ENCODE data around the gene HOXC9.

Gene HOXC9

DNA sequence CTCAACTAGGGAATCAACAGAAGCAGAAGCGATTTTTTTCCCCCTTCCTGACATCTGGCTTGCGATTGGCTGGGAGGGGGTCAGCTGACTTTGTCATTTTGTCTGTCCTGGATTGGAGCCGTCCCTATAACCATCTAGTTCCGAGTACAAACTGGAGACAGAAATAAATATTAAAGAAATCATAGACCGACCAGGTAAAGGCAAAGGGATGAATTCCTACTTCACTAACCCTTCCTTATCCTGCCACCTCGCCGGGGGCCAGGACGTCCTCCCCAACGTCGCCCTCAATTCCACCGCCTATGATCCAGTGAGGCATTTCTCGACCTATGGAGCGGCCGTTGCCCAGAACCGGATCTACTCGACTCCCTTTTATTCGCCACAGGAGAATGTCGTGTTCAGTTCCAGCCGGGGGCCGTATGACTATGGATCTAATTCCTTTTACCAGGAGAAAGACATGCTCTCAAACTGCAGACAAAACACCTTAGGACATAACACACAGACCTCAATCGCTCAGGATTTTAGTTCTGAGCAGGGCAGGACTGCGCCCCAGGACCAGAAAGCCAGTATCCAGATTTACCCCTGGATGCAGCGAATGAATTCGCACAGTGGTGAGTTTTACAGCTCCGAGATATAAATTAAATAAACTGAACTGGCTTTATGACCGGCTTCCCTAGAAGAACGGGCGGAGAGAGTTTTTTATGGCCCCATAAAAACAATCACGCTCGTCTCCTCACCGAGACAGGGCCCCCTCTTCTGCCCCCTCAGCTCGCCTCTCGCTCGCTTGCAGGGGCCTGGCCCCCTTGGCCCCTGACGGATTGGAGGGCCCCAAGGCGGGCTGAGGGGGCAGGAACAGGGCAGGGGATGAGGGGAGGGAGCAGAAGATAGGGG is 28.6 kb downstream of the HOXC9 start, which contains the start of gene HOXC6:
HOXC6 (plus strand) TSS at position 127 of the 888 bp plus-strand sequence; CDS start at position 209, 82 bp downstream.
- peak; percentile 62 for DNase-seq (ENCODE audit: low spot score)

DNA sequence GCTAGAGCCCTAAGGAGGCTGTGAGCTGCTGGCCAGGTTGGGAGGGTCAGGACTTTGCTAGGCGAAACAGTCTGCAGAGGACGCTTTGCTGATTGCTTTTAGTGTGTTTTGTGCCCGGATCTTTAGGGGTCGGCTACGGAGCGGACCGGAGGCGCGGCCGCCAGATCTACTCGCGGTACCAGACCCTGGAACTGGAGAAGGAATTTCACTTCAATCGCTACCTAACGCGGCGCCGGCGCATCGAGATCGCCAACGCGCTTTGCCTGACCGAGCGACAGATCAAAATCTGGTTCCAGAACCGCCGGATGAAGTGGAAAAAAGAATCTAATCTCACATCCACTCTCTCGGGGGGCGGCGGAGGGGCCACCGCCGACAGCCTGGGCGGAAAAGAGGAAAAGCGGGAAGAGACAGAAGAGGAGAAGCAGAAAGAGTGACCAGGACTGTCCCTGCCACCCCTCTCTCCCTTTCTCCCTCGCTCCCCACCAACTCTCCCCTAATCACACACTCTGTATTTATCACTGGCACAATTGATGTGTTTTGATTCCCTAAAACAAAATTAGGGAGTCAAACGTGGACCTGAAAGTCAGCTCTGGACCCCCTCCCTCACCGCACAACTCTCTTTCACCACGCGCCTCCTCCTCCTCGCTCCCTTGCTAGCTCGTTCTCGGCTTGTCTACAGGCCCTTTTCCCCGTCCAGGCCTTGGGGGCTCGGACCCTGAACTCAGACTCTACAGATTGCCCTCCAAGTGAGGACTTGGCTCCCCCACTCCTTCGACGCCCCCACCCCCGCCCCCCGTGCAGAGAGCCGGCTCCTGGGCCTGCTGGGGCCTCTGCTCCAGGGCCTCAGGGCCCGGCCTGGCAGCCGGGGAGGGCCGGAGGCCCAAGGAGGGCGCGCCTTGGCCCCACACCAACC is 29.8 kb downstream of the HOXC9 start:
- DNase-seq (ENCODE audit: low spot score): no peak

DNA sequence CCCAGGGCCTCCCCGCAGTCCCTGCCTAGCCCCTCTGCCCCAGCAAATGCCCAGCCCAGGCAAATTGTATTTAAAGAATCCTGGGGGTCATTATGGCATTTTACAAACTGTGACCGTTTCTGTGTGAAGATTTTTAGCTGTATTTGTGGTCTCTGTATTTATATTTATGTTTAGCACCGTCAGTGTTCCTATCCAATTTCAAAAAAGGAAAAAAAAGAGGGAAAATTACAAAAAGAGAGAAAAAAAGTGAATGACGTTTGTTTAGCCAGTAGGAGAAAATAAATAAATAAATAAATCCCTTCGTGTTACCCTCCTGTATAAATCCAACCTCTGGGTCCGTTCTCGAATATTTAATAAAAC is 30.5 kb downstream of the HOXC9 start:
- no peak for DNase-seq (ENCODE audit: low spot score)

DNA sequence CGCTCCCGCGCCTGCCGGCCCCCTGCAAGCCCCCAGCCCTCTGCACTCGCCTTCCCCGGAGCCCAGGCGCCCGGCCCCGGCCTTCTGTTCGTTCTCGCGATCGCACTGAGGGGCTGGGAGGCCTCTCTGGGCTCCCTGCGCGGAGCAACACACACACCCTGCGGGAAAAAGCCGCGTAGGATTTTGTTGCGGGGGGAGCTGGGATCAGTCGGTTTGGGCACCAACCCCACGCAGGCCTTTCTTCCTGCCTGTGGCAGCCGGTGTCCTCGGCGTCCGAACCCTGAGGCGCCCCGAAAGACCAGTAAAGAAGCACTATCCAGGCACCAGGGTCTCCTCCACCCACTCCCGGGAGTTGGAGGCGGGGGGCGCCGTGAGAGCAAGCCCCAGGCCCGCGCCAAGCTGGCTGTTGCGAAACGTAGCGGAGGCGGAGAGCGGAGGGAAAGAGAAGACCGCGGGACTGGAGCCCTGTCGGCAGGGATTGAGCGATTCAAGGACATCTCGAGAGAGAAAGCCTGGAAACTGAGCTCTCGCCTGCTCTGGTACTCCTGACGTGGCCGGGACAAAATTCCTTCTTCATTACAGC is 31.0 kb downstream of the HOXC9 start:
- no peak for DNase-seq (ENCODE audit: low spot score)

DNA sequence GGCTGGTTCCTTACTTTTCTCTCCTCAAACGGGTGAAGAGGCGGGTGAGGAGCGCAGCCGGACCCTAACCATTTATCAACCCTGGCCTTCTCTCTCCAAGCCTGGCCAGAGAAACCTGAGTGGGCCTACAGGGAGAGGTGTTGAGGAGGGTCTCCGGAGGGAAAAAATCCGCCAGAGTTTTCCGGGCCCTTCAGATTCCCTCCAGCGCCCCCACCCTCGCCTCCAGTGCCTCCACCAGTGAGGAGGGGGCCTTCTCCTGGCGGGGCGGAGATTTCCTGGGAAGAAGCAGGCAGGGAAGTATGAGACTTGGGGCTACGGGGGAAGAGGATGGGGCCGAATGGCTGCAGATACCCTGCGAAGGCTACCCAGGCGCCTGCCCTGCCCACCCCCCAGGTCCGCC is 31.5 kb downstream of the HOXC9 start:
- DNase-seq (ENCODE audit: low spot score): no peak

DNA sequence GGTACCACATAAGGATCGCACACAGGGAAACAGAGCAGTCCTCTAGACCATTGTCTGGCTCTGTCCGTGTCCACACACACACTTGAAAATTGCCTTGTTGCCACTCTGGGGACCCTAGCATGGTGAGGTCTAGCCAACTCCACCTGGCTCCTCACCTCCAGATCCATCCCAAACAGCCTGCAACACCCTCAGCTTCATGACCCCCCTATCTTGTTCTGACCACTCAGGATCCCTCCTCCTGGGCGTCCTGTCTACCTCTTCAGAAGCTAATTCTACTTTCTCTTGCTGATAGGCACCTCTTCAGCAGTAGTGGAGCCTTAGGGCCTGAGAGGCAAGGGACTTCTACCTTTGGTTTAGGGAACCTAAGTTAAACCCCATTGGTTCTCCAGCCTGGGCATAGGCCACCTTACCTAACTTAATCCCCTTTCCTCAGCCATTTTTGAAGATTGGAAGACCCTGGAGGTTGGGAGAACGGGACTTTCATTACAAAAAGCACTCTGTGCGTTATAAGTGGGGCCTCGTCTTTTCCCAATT is 32.2 kb downstream of the HOXC9 start:
- DNase-seq (ENCODE audit: low spot score): no peak

DNA sequence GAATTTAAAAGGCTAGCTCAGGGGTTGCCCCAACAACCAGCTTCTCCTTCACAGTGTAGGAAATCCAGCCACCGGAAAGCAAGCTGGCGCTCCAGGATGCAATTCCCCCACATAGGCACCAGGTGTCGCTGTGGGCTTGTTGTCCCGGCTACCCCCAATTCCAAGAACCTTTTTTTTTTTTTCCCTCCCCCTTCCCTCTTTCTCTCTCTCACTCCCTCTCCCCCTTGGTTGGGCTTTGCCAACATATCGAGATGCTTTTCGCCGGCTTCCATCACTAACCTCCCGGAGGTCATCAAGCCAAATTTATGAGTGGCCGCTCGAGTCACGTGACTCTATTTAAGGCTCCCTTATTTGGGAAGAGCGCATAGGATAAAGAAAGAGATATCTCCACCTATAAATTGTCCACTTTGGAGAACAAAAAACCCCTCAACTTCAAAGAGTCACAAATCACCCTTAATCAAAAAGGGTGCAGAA is 32.7 kb downstream of the HOXC9 start, which contains the start of gene HOXC5:
HOXC5 (plus strand) TSS at position 424 of the 474 bp plus-strand sequence. CDS start 73 bp downstream, outside the sequence.
- peak; percentile 87 for DNase-seq (ENCODE audit: low spot score)

DNA sequence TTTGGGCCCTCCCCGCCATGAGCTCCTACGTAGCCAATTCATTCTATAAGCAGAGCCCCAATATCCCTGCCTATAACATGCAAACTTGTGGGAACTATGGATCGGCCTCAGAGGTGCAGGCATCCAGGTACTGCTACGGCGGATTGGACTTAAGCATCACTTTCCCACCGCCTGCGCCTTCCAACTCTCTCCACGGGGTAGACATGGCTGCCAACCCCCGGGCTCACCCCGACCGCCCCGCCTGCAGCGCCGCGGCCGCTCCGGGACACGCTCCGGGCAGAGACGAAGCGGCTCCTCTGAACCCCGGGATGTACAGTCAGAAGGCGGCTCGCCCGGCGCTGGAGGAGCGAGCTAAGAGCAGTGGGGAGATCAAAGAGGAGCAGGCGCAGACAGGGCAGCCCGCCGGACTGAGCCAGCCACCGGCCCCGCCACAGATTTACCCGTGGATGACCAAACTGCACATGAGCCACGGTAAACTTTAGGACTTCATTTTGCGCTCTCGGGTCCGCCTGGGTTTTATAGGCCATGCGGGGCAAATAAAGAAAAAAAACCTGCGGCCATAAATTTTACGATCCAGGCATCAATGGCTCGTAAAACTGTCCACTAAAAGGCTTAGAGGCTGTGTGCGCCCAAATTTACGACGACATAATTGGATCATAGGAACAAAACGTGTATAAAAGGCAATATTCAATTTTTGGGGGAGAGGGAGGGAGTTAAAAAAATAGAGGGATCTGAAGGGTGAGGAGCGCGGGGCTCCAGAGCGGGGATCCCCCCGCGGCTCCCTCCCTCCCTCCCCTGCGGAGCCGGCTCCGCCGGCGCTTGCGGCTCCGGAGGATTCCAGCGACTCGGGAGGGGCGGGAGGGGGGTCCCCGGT is 33.4 kb downstream of the HOXC9 start:
- DNase-seq (ENCODE audit: low spot score): no peak

DNA sequence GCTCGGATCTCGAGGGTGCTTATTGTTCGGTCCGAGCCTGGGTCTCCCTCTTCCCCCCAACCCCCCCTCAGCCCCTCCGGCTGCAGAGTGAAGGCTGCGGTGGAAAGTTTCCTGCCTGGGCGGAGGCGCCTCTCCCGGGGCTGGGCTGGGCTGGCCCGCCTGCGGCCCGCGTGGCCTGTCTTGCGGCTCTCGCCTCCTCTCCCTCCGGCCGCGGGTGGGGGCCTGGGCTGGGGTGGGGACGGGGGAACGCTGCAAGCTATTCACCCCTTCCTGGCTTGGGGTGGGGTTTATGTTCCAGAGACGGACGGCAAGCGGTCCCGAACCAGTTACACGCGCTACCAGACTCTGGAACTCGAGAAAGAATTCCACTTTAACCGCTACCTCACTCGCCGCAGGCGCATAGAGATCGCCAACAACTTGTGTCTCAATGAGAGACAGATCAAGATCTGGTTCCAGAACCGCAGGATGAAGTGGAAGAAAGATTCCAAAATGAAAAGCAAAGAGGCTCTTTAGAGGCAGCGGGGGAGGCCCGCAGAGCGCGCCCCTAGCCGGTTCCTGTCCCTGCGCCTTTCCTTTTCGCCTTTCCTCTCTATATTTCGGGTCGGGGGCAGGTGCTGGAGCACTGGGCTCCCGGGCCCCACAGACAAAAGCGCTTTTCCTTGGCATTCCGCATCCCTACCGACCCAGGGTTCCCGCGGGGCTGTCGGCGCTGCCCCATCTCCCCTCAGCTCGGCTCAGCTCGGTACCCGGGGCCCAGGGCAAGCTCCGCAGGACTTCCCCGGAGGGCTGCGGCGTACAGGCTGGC is 34.2 kb downstream of the HOXC9 start:
- no peak for DNase-seq (ENCODE audit: low spot score)

DNA sequence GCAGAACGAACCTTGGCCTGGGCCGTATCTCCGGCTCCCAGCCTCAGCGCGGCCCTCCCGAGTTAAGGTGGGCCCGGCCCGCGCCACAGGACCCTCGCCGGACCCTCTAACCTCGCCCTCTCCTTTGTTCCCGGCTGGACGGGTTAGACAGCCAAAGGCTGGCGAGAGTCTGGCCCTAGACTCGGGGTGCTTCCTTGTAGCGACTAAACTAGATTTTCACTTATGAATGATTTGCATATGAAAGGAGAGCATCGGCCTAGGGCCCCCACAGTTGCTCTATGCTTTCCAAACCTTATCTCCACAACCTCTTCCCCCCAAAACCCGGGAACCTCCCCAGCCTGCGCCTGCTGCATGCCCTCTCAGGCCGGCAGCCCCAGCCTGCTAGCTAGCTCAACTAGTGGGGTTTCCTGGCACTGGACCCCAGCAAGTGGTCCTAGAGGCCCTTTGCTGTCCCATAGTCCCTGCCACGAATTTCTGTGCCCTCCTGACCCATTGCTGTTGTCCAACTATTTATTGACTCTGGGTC is 34.9 kb downstream of the HOXC9 start:
- DNase-seq (ENCODE audit: low spot score): no peak

DNA sequence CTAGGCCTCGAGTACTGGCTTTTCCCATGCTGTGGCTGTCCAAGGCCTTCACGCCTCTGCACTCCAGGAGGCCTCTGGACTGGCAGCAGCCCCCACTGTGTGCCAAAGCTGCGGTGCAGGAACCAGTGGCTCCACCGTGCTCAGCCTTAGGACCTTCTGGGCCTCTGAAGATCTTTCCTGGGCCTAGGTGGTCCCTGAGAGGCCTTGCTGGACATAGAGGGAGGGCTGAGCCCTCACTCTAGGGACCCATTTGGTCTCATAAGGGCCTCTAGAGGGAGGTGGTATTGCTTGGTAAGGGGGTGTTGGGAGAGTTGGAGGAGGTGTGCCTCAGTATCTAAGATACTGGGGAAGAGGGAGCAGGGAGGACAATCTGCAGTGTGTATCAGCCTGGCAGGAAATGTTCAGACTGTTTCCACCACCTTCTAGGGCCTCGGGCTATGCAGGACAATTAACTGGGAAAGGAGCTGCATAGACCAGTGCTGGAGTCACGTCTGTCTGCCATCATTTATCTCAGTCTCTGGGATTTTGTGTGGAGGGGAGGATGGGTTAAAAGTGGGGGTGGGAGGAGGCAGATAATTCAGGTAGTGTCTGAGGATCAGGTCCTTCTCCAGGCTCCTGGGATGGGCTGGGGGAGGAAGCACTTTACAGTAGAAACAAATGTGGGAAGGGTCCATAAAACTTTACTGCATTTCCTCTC is 35.8 kb downstream of the HOXC9 start:
- no peak for DNase-seq (ENCODE audit: low spot score)

DNA sequence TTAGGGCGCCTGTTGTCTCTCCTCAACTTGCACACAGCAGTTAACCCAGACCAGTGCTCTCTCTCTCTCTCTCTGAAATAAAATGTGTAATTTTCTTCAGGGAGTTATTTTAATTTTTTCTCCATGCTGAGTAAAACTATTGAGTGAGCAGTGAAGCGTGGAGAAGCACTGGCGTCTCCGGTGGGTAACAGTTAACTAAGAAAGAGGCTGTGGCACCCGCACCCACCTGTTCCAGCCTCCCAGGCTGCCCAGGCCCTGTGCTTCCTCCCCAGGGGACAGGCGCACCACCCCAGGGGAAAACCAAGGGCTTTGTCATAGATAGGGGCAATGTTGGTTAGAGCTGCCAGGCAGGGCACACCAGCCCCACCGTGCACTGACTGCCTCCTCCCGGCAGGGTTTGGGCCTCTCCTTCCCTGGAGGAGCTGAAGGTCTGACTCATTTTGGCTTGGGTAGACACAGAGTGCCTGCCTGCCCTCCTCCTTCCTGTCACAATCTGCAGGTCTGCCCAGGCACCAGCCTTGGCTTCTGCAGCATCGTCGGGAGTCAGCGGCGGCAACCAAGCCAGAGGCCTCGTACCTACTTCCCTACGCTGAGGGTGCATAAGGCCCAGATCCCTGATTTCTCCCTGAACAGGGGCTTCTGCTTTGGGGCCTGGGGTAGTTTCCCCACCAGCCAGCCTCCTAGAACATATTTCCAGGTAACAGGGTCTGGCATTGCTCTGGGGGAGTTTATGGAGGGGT is 36.8 kb downstream of the HOXC9 start:
- DNase-seq (ENCODE audit: low spot score): no peak

DNA sequence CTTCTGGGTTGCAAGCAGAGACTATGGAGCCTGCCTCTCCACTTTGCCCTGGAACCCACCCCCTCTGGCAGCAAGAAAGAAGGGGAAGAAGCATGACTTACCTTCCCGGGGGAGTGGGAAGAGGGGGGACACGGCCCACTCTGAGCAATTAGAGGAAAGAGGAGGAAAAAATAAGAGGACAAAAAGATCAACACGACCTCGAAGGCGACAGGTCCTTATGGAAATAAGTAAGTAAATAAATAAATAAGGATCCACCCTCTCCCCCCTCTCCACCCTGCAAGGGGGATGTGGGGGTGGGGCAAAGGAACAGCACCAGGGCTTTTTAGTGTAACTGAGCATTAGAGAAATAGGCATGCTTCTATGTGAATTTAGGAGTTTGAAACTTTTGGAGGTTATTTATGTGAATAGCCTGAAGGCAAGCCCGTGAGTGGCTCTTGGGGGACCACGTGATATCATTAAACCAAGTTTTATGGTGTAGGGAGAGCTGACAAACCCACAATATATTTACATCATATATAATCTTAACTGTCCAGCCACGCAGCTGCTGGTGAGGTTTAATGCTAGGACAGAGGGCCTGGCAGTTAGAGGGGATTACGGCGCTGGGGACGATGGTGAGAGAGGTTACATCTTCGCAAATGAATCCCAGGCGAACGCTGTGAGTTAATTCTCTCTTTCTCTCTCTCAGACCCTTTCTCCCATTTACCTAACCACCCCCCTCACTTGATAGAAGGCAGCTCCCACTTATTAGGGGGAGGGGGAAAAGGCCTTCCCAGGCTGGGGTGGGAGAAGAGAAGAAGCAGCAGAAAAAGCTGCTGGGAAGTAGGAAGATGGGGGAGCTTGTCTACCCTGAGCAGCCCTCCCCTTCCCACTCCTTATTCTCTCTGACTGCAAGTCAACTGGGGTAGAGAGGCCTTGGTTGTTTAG is 37.7 kb downstream of the HOXC9 start:
- no peak for DNase-seq (ENCODE audit: low spot score)

DNA sequence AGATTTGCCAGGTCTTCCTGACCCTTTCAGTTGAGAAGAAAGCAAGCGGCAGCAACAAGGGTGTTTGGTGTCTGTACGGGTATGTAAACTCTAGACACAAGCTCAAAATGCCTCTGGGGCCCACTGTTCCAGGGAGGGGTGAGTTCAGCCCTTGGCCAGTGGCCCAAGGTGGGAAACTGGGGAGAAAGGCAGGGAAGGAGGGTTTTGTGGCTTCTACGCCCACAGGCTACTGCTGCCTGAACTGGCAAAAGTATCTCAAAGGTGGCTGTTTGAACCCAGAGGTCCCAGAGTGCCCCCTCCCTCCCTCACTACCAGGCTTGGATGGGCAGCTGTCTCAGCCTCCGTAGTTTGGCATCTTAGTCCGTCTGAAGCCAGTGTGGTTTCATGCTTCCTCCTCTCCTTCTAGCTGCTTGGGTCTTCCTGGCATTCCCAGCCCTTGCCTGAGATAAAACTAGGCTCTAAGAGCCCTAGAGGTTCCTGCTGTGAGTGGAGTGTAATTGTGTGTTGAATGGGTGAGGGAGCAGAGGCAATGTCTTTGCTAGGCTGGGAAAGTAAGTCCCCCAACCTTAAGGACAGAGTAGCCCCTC is 38.4 kb downstream of the HOXC9 start:
- DNase-seq (ENCODE audit: low spot score): no peak

DNA sequence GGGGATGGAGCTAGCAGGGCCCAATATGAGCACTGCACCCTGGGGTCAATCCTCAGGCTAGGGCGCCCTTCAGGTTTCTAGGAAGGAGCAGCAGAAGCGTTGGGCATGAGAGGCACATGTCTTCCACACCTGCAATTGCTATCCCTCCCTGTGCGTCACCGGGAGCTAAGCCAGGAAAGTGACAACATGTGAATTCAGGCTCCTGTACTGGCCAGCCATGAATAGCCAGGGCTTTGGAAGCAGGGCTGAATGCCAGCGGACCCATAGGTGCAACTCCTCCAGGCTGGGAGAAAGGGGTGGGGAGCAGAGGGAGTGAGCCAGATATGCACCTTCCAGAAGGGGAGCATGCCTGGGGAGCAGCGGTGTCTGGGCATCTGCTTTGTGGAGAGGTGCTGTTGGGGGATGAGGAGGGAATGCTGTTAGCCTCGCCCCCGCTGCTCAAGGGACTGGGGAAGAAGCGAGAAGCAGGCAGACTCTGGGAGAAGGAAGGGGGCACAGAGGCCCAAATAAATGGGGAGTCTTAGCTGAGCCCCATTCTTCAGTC is 39.0 kb downstream of the HOXC9 start:
- DNase-seq (ENCODE audit: low spot score): no peak

DNA sequence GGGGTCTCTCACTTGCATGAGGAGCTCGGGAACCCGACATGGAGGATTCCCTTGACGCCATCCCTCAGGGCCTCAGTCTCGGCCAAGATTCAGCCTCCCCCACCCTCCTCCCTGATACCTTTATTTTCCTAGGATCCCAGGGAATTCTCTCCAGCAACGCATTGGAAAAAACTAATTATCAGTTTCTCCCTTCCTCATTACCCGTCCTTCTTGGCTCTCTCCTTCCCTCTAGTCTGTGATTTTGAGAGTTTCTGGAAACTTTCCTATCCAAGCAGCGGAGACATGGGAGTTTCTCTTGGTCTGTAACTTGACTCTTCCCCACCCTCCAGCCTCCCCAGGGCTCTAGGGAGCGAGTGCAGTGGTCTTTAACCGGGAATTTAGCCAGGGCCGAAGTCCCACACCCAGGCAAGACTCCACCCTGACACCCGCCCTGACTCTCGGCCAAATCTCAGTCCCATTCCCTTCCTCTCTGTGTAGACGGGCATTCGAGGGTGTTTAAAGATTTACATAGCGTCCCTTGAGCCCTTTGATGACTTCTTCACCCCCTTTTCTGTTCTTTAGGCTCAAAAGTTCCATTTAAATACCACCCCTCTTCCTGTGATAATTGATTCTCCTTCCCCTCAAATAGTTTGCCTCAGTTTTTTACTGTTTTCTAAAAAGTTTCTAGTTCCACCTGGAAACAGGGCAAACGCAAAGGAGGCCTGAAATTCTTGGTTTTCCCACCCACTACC is 39.6 kb downstream of the HOXC9 start:
- DNase-seq (ENCODE audit: low spot score): no peak
